GM23338 (cell line): ENCODE data around the gene NME9. TPM values are rescaled to one million over a fixed set of nuclear protein-coding genes. Genes with fewer than 3 reads are reported as not detected.
A peak's percentile ranks its signal among the peaks of the same experiment; 100 is the strongest.

Experiments used
- ATAC-seq: fragments of 200-7000 bp; cut with Tn5 transposase; 3 replicates; pipeline ENCODE4 v1.9.1; 2020
- DNase-seq: peaks from one replicate; pipeline ENCODE4 v3.0.0-alpha.2; 2015; ENCODE audit warnings: low spot score
- H2AFZ ChIP-seq: fragments of 200-600 bp; sonication (generic); 2 replicates; pipeline ENCODE4 v1.8.0; 2016; ENCODE audit warnings: antibody characterized with exemption, mild to moderate bottlenecking, moderate library complexity
- H3F3A ChIP-seq: fragments of 200-600 bp; sonication (generic); replicated peaks from 2 replicates; pipeline ENCODE4 v1.8.0; 2017; ENCODE audit warnings: antibody characterized with exemption, mixed run types, low read depth
- H3K27ac ChIP-seq: fragments of 200-600 bp; sonication (generic); 2 replicates; pipeline ENCODE4 v1.6.1; 2016; ENCODE audit warnings: low read depth
- H3K27me3 ChIP-seq: fragments of 200-600 bp; sonication (generic); 2 replicates; pipeline ENCODE4 v1.8.0; 2016; ENCODE audit warnings: mild to moderate bottlenecking, mixed run types, moderate library complexity; ENCODE audit not compliant: insufficient read depth
- H3K36me3 ChIP-seq: fragments of 200-600 bp; sonication (generic); 2 replicates; pipeline ENCODE4 v1.8.0; 2016; ENCODE audit warnings: mild to moderate bottlenecking; ENCODE audit not compliant: insufficient read depth
- H3K4me1 ChIP-seq: fragments of 200-600 bp; sonication (generic); 2 replicates; pipeline ENCODE4 v1.8.0; 2016; ENCODE audit warnings: mild to moderate bottlenecking, moderate library complexity; ENCODE audit not compliant: insufficient read depth
- H3K4me2 ChIP-seq: fragments of 200-600 bp; sonication (generic); 2 replicates; pipeline ENCODE4 v1.7.1; 2017; ENCODE audit warnings: mixed run types
- H3K4me3 ChIP-seq: fragments of 200-600 bp; sonication (generic); 2 replicates; pipeline ENCODE4 v1.6.1; 2016; ENCODE audit warnings: mixed run types
- H3K79me2 ChIP-seq: fragments of 200-600 bp; sonication (generic); replicated peaks from 2 replicates; pipeline ENCODE4 v1.8.0; 2017; ENCODE audit warnings: mild to moderate bottlenecking; ENCODE audit not compliant: insufficient read depth
- H3K9me2 ChIP-seq: fragments of 200-600 bp; sonication (generic); 2 replicates; pipeline ENCODE4 v1.8.0; 2017; ENCODE audit not compliant: insufficient read depth
- H4K20me1 ChIP-seq: fragments of 200-600 bp; sonication (generic); replicated peaks from 2 replicates; pipeline ENCODE4 v1.8.0; 2017; ENCODE audit warnings: mild to moderate bottlenecking; ENCODE audit not compliant: insufficient read depth
- H3K27ac Mint-ChIP-seq: 2 replicates; pipeline ENCODE4 v1.8.0; 2020; ENCODE audit warnings: inconsistent platforms, mild to moderate bottlenecking, moderate library complexity, mixed read lengths
- H3K27me3 Mint-ChIP-seq: 3 replicates; pipeline ENCODE4 v1.8.0; 2022; ENCODE audit warnings: low read depth, mild to moderate bottlenecking, moderate library complexity, mixed read lengths, inconsistent platforms; ENCODE audit not compliant: insufficient read depth, poor library complexity
- H3K36me3 Mint-ChIP-seq: 3 replicates; pipeline ENCODE4 v1.8.0; 2021; ENCODE audit warnings: low read depth, mild to moderate bottlenecking, inconsistent platforms, moderate library complexity, mixed read lengths
- H3K4me1 Mint-ChIP-seq: 3 replicates; pipeline ENCODE4 v1.8.0; 2020; ENCODE audit warnings: mild to moderate bottlenecking, inconsistent platforms, mixed read lengths
- H3K4me3 Mint-ChIP-seq: 3 replicates; pipeline ENCODE4 v1.8.0; 2021; ENCODE audit warnings: moderate library complexity, mild to moderate bottlenecking, inconsistent platforms, mixed read lengths
- H3K9me3 Mint-ChIP-seq: 3 replicates; pipeline ENCODE4 v1.8.0; 2020; ENCODE audit warnings: moderate library complexity, mild to moderate bottlenecking, inconsistent platforms, mixed read lengths
- CREB1 ChIP-seq: fragments of 250-450 bp; sonication (Bioruptor Pico); IDR thresholded peaks from 2 replicates; pipeline ENCODE4 v1.5.0; 2020; ENCODE audit warnings: low read depth, mild to moderate bottlenecking, moderate library complexity
- JUNB ChIP-seq: IDR thresholded peaks from one replicate; pipeline ENCODE4 v1.6.1; 2016; ENCODE audit warnings: antibody characterized with exemption; ENCODE audit not compliant: unreplicated experiment
- NANOG ChIP-seq: IDR thresholded peaks from 2 replicates; pipeline ENCODE4 v1.6.1; 2016; ENCODE audit warnings: antibody characterized with exemption, borderline replicate concordance
- POLR2AphosphoS5 ChIP-seq: IDR thresholded peaks from 2 replicates; pipeline ENCODE4 v1.6.1; 2016; ENCODE audit warnings: antibody characterized with exemption, low read depth
- ZNF462 ChIP-seq: fragments of 250-450 bp; sonication (Bioruptor Pico); IDR thresholded peaks from 2 replicates; pipeline ENCODE4 v1.5.0; 2020; ENCODE audit warnings: mild to moderate bottlenecking, moderate library complexity
- polyA plus RNA-seq: library from polyadenylated mRNA; unstranded; fragments of >200 nt; fragmentation: Nextera tagmentation; extraction: Ambion mirVana; gene quantifications from 2 replicates; pipeline ENCODE4 v1.2.1, GENCODE V29; 2016
- total RNA-seq: library from RNA; depleted of rRNA; stranded (reverse); fragments of >200 nt; shearing (Covaris generic); gene quantifications from 2 replicates; pipeline ENCODE4 v1.2.3, GENCODE V29; 2014
- TF ChIP-seq, protein P1 (sequence below), 2 experiments: fragments of 200-600 bp in 1 of 2; sonication (generic) in 1 of 2; conservative IDR thresholded peaks; 2 replicates each; pipeline versions ENCODE4 v1.5.1 to v1.6.1; 2016 to 2017; ENCODE audit warnings: antibody characterized with exemption in 2 of 2, low read depth in 2 of 2, mild to moderate bottlenecking in 2 of 2, moderate library complexity in 1 of 2
- TF ChIP-seq, protein P2 (sequence below): IDR thresholded peaks from one replicate; pipeline ENCODE4 v1.6.1; 2018; ENCODE audit warnings: antibody characterized with exemption; ENCODE audit not compliant: unreplicated experiment

NME9 gene
- total and polyA plus RNA-seq, 2 experiments from 2014 or later: 0.14 to 2.0 TPM

DNA sequence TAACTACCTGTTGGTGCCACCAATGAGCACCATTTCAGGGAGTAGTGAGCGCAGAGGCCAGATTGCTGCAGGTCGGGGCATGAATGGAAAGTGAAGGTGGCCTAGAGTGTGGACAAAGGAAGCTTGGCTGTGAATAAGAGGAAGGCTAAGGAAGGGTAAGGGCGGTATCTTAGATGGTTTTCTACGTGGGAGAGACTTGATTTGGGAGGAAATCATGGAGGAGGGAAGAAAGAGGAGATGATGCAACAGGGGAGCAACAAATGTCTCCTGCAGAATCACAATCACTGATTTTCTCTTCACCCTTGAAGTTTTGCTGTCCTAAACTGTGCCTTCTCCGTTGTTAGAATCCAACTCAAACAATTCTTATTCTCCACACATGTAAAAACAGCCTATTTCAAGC, 21.8 kb downstream of the NME9 start:
- ATAC-seq (no peak), DNase-seq (no peak)
- TF ChIP-seq POLR2AphosphoS5 (no peak), JUNB (no peak)
- TF ChIP-seq, protein P1, sequence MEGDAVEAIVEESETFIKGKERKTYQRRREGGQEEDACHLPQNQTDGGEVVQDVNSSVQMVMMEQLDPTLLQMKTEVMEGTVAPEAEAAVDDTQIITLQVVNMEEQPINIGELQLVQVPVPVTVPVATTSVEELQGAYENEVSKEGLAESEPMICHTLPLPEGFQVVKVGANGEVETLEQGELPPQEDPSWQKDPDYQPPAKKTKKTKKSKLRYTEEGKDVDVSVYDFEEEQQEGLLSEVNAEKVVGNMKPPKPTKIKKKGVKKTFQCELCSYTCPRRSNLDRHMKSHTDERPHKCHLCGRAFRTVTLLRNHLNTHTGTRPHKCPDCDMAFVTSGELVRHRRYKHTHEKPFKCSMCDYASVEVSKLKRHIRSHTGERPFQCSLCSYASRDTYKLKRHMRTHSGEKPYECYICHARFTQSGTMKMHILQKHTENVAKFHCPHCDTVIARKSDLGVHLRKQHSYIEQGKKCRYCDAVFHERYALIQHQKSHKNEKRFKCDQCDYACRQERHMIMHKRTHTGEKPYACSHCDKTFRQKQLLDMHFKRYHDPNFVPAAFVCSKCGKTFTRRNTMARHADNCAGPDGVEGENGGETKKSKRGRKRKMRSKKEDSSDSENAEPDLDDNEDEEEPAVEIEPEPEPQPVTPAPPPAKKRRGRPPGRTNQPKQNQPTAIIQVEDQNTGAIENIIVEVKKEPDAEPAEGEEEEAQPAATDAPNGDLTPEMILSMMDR (conservative IDR thresholded peaks at IDR 0.05; ENCODE audit: low read depth in 2 of 2): no peak
- no peaks in the 10 kb centered on the region for H3K4me1 ChIP-seq
- H3K4me3 Mint-ChIP-seq: no peak overlapping the region
- peaks cover 20% of the 10 kb centered on the region for H3K36me3 Mint-ChIP-seq
- no peak overlapping the region for H3K4me2 ChIP-seq
- H3K27ac Mint-ChIP-seq: no peak overlapping the region
- no peaks in the 10 kb centered on the region for H3K4me1 Mint-ChIP-seq
- H3K79me2 ChIP-seq: no peaks in the 10 kb centered on the region
- no peaks in the 10 kb centered on the region for H3F3A ChIP-seq
- H3K36me3 ChIP-seq: 0 out of 2 replicates have a peak, but pooled peaks cover 3% of the 10 kb centered on the region
- H3K4me3 ChIP-seq: no peak overlapping the region
- H3K9me3 Mint-ChIP-seq: peaks cover 31% of the 10 kb centered on the region
- peaks cover 5% of the 10 kb centered on the region for H3K27me3 Mint-ChIP-seq
- H2AFZ ChIP-seq: peak overlapping the region; percentile 50; the same call in 1 of the 2 replicates
- H3K9me2 ChIP-seq: peaks cover 16% of the 10 kb centered on the region; the same call in 1 of the 2 replicates
- no peaks in the 10 kb centered on the region for H3K27me3 ChIP-seq
- H3K27ac ChIP-seq: no peak overlapping the region
- no peaks in the 10 kb centered on the region for H4K20me1 ChIP-seq

- peaks cover 13% of the 10 kb centered on the region for H3K9me3 Mint-ChIP-seq
- no peaks in the 10 kb centered on the region for H3K4me1 ChIP-seq
- H3K36me3 Mint-ChIP-seq: peaks cover 13% of the 10 kb centered on the region
- no peak overlapping the region for H3K27ac Mint-ChIP-seq
- no peaks in the 10 kb centered on the region for H3K4me1 Mint-ChIP-seq
- H3F3A ChIP-seq: no peaks in the 10 kb centered on the region
- ATAC-seq (no peak), DNase-seq (no peak)
- H3K36me3 ChIP-seq: 0 out of 2 replicates have a peak, but pooled peaks cover 3% of the 10 kb centered on the region
- H4K20me1 ChIP-seq: no peaks in the 10 kb centered on the region
- H3K27ac ChIP-seq: no peak overlapping the region
- H3K4me2 ChIP-seq: no peak overlapping the region
- H3K79me2 ChIP-seq: no peaks in the 10 kb centered on the region
- no peak overlapping the region for H2AFZ ChIP-seq
- no peak overlapping the region for H3K4me3 ChIP-seq
- H3K27me3 Mint-ChIP-seq: peaks cover 6% of the 10 kb centered on the region
- no peak overlapping the region for H3K4me3 Mint-ChIP-seq
- H3K27me3 ChIP-seq: no peaks in the 10 kb centered on the region
- peaks cover 12% of the 10 kb centered on the region; the same call in 1 of the 2 replicates for H3K9me2 ChIP-seq
- TF ChIP-seq JUNB: no peak
- TF ChIP-seq NANOG: no peak
- TF ChIP-seq, protein P1 (conservative IDR thresholded peaks at IDR 0.05; ENCODE audit: low read depth in 2 of 2): no peak
- no peak for TF ChIP-seq CREB1 (CRISPR knock-in tag)
- TF ChIP-seq, protein P2, sequence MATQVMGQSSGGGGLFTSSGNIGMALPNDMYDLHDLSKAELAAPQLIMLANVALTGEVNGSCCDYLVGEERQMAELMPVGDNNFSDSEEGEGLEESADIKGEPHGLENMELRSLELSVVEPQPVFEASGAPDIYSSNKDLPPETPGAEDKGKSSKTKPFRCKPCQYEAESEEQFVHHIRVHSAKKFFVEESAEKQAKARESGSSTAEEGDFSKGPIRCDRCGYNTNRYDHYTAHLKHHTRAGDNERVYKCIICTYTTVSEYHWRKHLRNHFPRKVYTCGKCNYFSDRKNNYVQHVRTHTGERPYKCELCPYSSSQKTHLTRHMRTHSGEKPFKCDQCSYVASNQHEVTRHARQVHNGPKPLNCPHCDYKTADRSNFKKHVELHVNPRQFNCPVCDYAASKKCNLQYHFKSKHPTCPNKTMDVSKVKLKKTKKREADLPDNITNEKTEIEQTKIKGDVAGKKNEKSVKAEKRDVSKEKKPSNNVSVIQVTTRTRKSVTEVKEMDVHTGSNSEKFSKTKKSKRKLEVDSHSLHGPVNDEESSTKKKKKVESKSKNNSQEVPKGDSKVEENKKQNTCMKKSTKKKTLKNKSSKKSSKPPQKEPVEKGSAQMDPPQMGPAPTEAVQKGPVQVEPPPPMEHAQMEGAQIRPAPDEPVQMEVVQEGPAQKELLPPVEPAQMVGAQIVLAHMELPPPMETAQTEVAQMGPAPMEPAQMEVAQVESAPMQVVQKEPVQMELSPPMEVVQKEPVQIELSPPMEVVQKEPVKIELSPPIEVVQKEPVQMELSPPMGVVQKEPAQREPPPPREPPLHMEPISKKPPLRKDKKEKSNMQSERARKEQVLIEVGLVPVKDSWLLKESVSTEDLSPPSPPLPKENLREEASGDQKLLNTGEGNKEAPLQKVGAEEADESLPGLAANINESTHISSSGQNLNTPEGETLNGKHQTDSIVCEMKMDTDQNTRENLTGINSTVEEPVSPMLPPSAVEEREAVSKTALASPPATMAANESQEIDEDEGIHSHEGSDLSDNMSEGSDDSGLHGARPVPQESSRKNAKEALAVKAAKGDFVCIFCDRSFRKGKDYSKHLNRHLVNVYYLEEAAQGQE: no peak
- no peak for TF ChIP-seq ZNF462 (CRISPR knock-in tag)
These were observed 26.2 kb downstream of the NME9 start for GRCh38 chr3:138303474-138303873.
